CD14-positive monocyte (primary cell): ENCODE results near the gene ATF7IP2. TPM values are rescaled to one million over a fixed set of nuclear protein-coding genes. Genes with fewer than 3 reads are reported as not detected.

ENCODE experiments used
- DNase-seq, 3 donors: peaks; one replicate each; pipeline ENCODE4 v3.0.0-alpha.2; 2011 to 2022
- H2AFZ ChIP-seq: 2 replicates; pipeline ENCODE4 v1.6.0; 2012; ENCODE audit warnings: mild to moderate bottlenecking, low read depth, low read length, inconsistent platforms; ENCODE audit not compliant: insufficient read depth, poor library complexity, severe bottlenecking
- H3K27ac ChIP-seq, 2 donors: 1 replicate in 1 of 2; 2 replicates in 1 of 2; pipeline ENCODE4 v1.5.1; 2012 to 2013; ENCODE audit warnings: low read length in 2 of 2, control low read depth in 1 of 2, inconsistent platforms in 1 of 2, low read depth in 1 of 2, mild to moderate bottlenecking in 1 of 2
- H3K27me3 ChIP-seq, 2 donors: one replicate each; pipeline versions ENCODE4 v1.6.0 to v1.6.1; 2011 to 2013; ENCODE audit warnings: low read length in 2 of 2; ENCODE audit not compliant: control insufficient read depth in 2 of 2, insufficient read depth in 2 of 2
- H3K36me3 ChIP-seq, 2 donors: replicated peaks in 1 of 2; 1 replicate in 1 of 2; 2 replicates in 1 of 2; pipeline versions ENCODE4 v1.5.1 to v1.6.1; 2012 to 2013; ENCODE audit warnings: low read length in 2 of 2, control low read depth in 1 of 2, inconsistent platforms in 1 of 2, mild to moderate bottlenecking in 1 of 2; ENCODE audit not compliant: insufficient read depth in 2 of 2, control insufficient read depth in 1 of 2
- H3K4me1 ChIP-seq, 2 donors: 1 replicate in 1 of 2; 2 replicates in 1 of 2; pipeline versions ENCODE4 v1.5.1 to v1.6.1; 2012 to 2013; ENCODE audit warnings: low read length in 2 of 2, control low read depth in 1 of 2, inconsistent platforms in 1 of 2, mild to moderate bottlenecking in 1 of 2, moderate library complexity in 1 of 2; ENCODE audit not compliant: insufficient read depth in 2 of 2, control insufficient read depth in 1 of 2
- H3K4me2 ChIP-seq: replicated peaks from 2 replicates; pipeline ENCODE3; 2012; ENCODE audit warnings: low read length, moderate library complexity, mild to moderate bottlenecking; ENCODE audit not compliant: poor library complexity, severe bottlenecking; ENCODE audit errors: extremely low read depth
- H3K4me3 ChIP-seq, 3 experiments: fragments of 200-600 bp in 1 of 3; sonication (generic) in 1 of 3; replicated peaks in 1 of 3; 1 replicate in 2 of 3; 2 replicates in 1 of 3; pipeline ENCODE4 v1.5.1; 2011 to 2013; ENCODE audit warnings: low read length in 3 of 3, mild to moderate bottlenecking in 3 of 3, control low read depth in 2 of 3, low read depth in 2 of 3, inconsistent platforms in 1 of 3, moderate library complexity in 1 of 3
- H3K79me2 ChIP-seq: 2 replicates; pipeline ENCODE4 v1.6.0; 2012; ENCODE audit warnings: mild to moderate bottlenecking, control low read depth, inconsistent platforms, low read length, moderate library complexity; ENCODE audit not compliant: insufficient read depth
- H3K9ac ChIP-seq: 2 replicates; pipeline ENCODE4 v1.6.0; 2017; ENCODE audit warnings: low read length, mild to moderate bottlenecking; ENCODE audit not compliant: insufficient read depth, poor library complexity, severe bottlenecking
- H3K9me3 ChIP-seq, 2 donors: replicated peaks in 1 of 2; 1 replicate in 1 of 2; 2 replicates in 1 of 2; pipeline versions ENCODE4 v1.5.1 to v1.6.1; 2012 to 2013; ENCODE audit warnings: low read length in 2 of 2, control low read depth in 1 of 2; ENCODE audit not compliant: control insufficient read depth in 1 of 2, insufficient read depth in 1 of 2
- H4K20me1 ChIP-seq: 2 replicates; pipeline ENCODE4 v1.6.0; 2012; ENCODE audit warnings: mild to moderate bottlenecking, low read length, control low read depth, moderate library complexity; ENCODE audit not compliant: insufficient read depth
- H3K27ac Mint-ChIP-seq, 7 donors: one replicate each; pipeline ENCODE4 v1.8.0; 2020; ENCODE audit warnings: mild to moderate bottlenecking in 7 of 7, mixed read lengths in 7 of 7, moderate library complexity in 6 of 7, inconsistent platforms in 2 of 7
- H3K27me3 Mint-ChIP-seq, 3 donors: one replicate each; pipeline ENCODE4 v1.8.0; 2021 to 2022; ENCODE audit warnings: low read depth in 3 of 3, mild to moderate bottlenecking in 3 of 3, mixed read lengths in 3 of 3, moderate library complexity in 3 of 3, inconsistent platforms in 1 of 3
- H3K36me3 Mint-ChIP-seq, 2 donors: one replicate each; pipeline ENCODE4 v1.8.0; 2020; ENCODE audit warnings: mixed read lengths in 2 of 2, inconsistent platforms in 1 of 2, mild to moderate bottlenecking in 1 of 2
- H3K4me1 Mint-ChIP-seq: one replicate; pipeline ENCODE4 v1.8.0; 2020; ENCODE audit warnings: mild to moderate bottlenecking, mixed read lengths
- H3K4me3 Mint-ChIP-seq, 2 donors: one replicate each; pipeline ENCODE4 v1.8.0; 2020; ENCODE audit warnings: mild to moderate bottlenecking in 2 of 2, mixed read lengths in 2 of 2, moderate library complexity in 1 of 2
- H3K9me3 Mint-ChIP-seq, 7 donors: one replicate each; pipeline ENCODE4 v1.8.0; 2020 to 2022; ENCODE audit warnings: mixed read lengths in 7 of 7, mild to moderate bottlenecking in 6 of 7, moderate library complexity in 6 of 7, inconsistent platforms in 2 of 7
- WGBS: methylation state at CpG from one replicate; pipeline ENCODE4 v1.1.5; 2013; ENCODE audit warnings: missing lambda C conversion rate; ENCODE audit not compliant: insufficient coverage; 5-methylcytosine and 5-hydroxymethylcytosine counted together
- intact Hi-C, 2 donors: fragments of 100-400 bp; cut with micrococcal nuclease; formaldehyde crosslinking; loops; one replicate each; pipeline versions ENCODE4 v1.15.0 to v1.15.1; 2023
- polyA plus RNA-seq, 3 donors: library from polyadenylated mRNA; depleted of rRNA in 1 of 3; unstranded in 2 of 3; stranded (reverse) in 1 of 3; fragments of 300-500 nt in 2 of 3; fragments of >200 nt in 1 of 3; fragmentation: Illumina TruSeq in 2 of 3; gene quantifications; 1 replicate in 2 of 3; 2 replicates in 1 of 3; pipeline ENCODE4 v1.2.3, GENCODE V29; 2012 to 2021
- TF ChIP-seq, protein P1 (sequence below): fragments of 200-600 bp; IDR thresholded peaks from one replicate; pipeline ENCODE4 v1.8.0; 2022; ENCODE audit warnings: antibody characterized with exemption, mild to moderate bottlenecking

The ATF7IP2 gene
- polyA plus RNA-seq, 3 donors, result 8.7 to 36.4 (median 11.9) TPM

DNA sequence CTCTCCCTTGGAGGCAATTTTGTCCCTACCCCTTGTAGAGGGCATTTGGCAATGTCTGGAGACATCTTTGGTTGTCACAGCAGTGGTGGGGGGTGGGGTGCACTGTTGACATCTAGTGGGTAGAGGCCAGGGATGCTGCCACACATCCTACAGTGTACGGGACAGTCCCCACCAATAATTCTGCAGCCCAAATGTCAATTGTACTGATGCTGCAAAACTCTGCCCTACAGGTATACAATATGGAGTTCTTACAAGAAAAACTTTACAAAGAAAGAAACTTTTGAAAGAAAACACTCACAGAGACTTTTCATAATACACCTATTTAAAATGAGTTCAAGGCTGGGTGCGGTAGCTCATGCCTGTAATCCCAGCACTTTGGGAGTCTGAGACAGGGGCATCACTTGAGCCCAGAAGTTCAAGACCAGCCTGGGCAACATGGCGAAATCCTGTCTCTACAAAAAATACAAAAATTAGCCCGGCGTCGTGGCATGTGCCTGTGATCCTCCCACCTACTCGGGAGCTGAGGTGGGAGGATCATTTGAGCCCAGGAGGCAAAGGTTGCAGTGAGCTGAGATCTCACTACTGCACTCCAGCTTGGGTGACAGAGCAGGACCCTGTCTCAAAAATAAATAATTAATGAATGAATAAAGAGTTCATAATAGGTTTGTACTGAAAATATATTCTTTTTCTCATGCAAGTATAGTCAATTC is 135.2 kb downstream of the ATF7IP2 start:
- H3K9ac ChIP-seq, result no peak overlapping the region
- H2AFZ ChIP-seq, result no peak overlapping the region
- H3K27ac ChIP-seq, result no peak overlapping the region
- no peaks in the 10 kb centered on the region for H3K27me3 ChIP-seq
- no peak overlapping the region for H3K4me2 ChIP-seq
- H3K9me3 ChIP-seq, result peaks cover 0 to 5% of the 10 kb centered on the region in 2 donors
- intact Hi-C loops, result loop anchor here in 1 of 2 donors (10.0 kb wide), 1 partner anchor 124 kb away; no protein-coding TSS in a partner anchor
- Mint-ChIP-seq H3K27me3 (peaks cover 0 to 1% (median 1%) of the 10 kb centered on the region in 3 donors), H3K9me3 (peaks cover 4 to 17% (median 10%) of the 10 kb centered on the region in 7 donors), H3K36me3 (no peaks in the 10 kb centered on the region), H3K27ac (peak overlapping the region in 1 of 7 donors; percentile 35), H3K4me1 (peaks cover 6% of the 10 kb centered on the region), H3K4me3 (no peak overlapping the region)
- 100% methylated on average over 1 of the region's 7 CpGs for WGBS
- no peak for DNase-seq
- no peaks in the 10 kb centered on the region for H4K20me1 ChIP-seq
- H3K79me2 ChIP-seq, result no peaks in the 10 kb centered on the region
- no peak overlapping the region for H3K4me3 ChIP-seq
- TF ChIP-seq, protein P1, sequence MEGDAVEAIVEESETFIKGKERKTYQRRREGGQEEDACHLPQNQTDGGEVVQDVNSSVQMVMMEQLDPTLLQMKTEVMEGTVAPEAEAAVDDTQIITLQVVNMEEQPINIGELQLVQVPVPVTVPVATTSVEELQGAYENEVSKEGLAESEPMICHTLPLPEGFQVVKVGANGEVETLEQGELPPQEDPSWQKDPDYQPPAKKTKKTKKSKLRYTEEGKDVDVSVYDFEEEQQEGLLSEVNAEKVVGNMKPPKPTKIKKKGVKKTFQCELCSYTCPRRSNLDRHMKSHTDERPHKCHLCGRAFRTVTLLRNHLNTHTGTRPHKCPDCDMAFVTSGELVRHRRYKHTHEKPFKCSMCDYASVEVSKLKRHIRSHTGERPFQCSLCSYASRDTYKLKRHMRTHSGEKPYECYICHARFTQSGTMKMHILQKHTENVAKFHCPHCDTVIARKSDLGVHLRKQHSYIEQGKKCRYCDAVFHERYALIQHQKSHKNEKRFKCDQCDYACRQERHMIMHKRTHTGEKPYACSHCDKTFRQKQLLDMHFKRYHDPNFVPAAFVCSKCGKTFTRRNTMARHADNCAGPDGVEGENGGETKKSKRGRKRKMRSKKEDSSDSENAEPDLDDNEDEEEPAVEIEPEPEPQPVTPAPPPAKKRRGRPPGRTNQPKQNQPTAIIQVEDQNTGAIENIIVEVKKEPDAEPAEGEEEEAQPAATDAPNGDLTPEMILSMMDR, result no peak
- H3K36me3 ChIP-seq, result no peaks in the 10 kb centered on the region
- peaks cover 0 to 1% of the 10 kb centered on the region in 2 donors for H3K4me1 ChIP-seq

- TF ChIP-seq, protein P1, result peak; percentile 80
- H3K4me1 Mint-ChIP-seq, result peaks cover 6% of the 10 kb centered on the region
- intact Hi-C loops, result loop anchor here in 1 of 2 donors (10.0 kb wide), 1 partner anchor 123 kb away; no protein-coding TSS in a partner anchor
- H3K27me3 ChIP-seq, result no peaks in the 10 kb centered on the region
- 0% methylated on average over 2 of the region's 9 CpGs for WGBS
- H3K4me3 Mint-ChIP-seq, result no peak overlapping the region
- H3K9me3 Mint-ChIP-seq, result peaks cover 3 to 13% (median 4%) of the 10 kb centered on the region in 7 donors
- peaks cover 0 to 1% (median 1%) of the 10 kb centered on the region in 3 donors for H3K27me3 Mint-ChIP-seq
- H4K20me1 ChIP-seq, result no peaks in the 10 kb centered on the region
- no peaks in the 10 kb centered on the region for H3K4me1 ChIP-seq
- no peak overlapping the region for H3K4me3 ChIP-seq
- DNase-seq, result peak; percentile 46 to 67 (median 56)
- H3K27ac ChIP-seq, result no peak overlapping the region
- peaks cover 0 to under 1% of the 10 kb centered on the region in 2 donors for H3K9me3 ChIP-seq
- no peaks in the 10 kb centered on the region for H3K36me3 ChIP-seq
- no peak overlapping the region for H3K27ac Mint-ChIP-seq
- no peaks in the 10 kb centered on the region for H3K36me3 Mint-ChIP-seq
- no peaks in the 10 kb centered on the region for H3K79me2 ChIP-seq
- H2AFZ ChIP-seq, result no peak overlapping the region
- no peak overlapping the region for H3K9ac ChIP-seq
- H3K4me2 ChIP-seq, result no peak overlapping the region
Measured at GRCh38 chr16:10521681-10522274, 135.9 kb downstream of the ATF7IP2 start.
